Psoas muscle (tissue), 8 donors: ENCODE data around the gene UGGT1. TPM values are rescaled to one million over a fixed set of nuclear protein-coding genes. Genes with fewer than 3 reads are reported as not detected.
A peak's percentile ranks its signal among the peaks of the same experiment; 100 is the strongest.

ENCODE experiments used
- ATAC-seq, 4 donors: fragments of 200-7000 bp; cut with Tn5 transposase; one replicate each; pipeline ENCODE4 v1.9.1; 2020; ENCODE audit warnings: moderate library complexity in 3 of 4, mild to moderate bottlenecking in 2 of 4
- DNase-seq, 2 donors: peaks; one replicate each; pipeline ENCODE4 v3.0.0-alpha.2; 2020
- H3K27ac ChIP-seq: fragments of 200-600 bp; one replicate; pipeline ENCODE4 v1.8.0; 2022
- H3K27me3 ChIP-seq, 3 donors: fragments of 200-600 bp in 1 of 3; one replicate each; pipeline versions ENCODE4 v1.6.1 to v1.8.0; 2013 to 2022; ENCODE audit warnings: low read length in 2 of 3, mild to moderate bottlenecking in 2 of 3, moderate library complexity in 1 of 3; ENCODE audit not compliant: insufficient read depth in 3 of 3
- H3K36me3 ChIP-seq, 2 donors: fragments of 200-600 bp in 1 of 2; one replicate each; pipeline versions ENCODE4 v1.6.1 to v1.8.0; 2013 to 2022; ENCODE audit warnings: low read depth in 1 of 2, mild to moderate bottlenecking in 1 of 2, moderate library complexity in 1 of 2; ENCODE audit not compliant: insufficient read depth in 1 of 2
- H3K4me1 ChIP-seq: fragments of 200-600 bp; one replicate; pipeline ENCODE4 v1.8.0; 2022
- H3K4me3 ChIP-seq: fragments of 200-600 bp; one replicate; pipeline ENCODE4 v1.8.0; 2022; ENCODE audit warnings: mild to moderate bottlenecking
- H3K9me3 ChIP-seq: fragments of 200-600 bp; one replicate; pipeline ENCODE4 v1.8.0; 2022
- CTCF ChIP-seq: fragments of 200-600 bp; IDR thresholded peaks from one replicate; pipeline ENCODE4 v1.8.0; 2022; ENCODE audit warnings: antibody characterized with exemption
- WGBS, 3 donors: extraction: QIAGEN DNeasy Blood & Tissue Kit; methylation state at CpG; one replicate each; pipeline versions ENCODE4 v1.1.6 to v1.1.7; 2013; 5-methylcytosine and 5-hydroxymethylcytosine counted together
- intact Hi-C, 2 donors: fragments of 100-400 bp; cut with DNase I; formaldehyde crosslinking; loops; one replicate each; pipeline versions ENCODE4 v1.11.0 to v1.14.2; 2022
- polyA plus RNA-seq, 3 donors: library from polyadenylated mRNA; stranded (reverse); fragments of 200-250 nt; gene quantifications; one replicate each; pipeline ENCODE4 v1.2.3, GENCODE V29; 2013
- total RNA-seq, 4 donors: library from RNA; stranded (reverse); fragmentation: NEBNext Ultra II Directional in 2 of 4; extraction: Animal tissue kit (Norgen Biotek cat#: 25700) in 2 of 4; gene quantifications; one replicate each; pipeline versions ENCODE4 v1.2.1 to v1.2.4, GENCODE V29; 2021 to 2023
- donor health status: healthy with polysubstance abuse.
- donor health status: DM: no; HTN: no; CAD: no; lungs with moderate emphysema.
- donor health status: Bipolar disorder and iron deficiency.
- donor health status: healthy.
- donor health status: DM: yes; HTN: yes; CAD: no.
- donor health status: DM: no; HTN: no; CAD: no.
- donor health status: DM: no; HTN: no; CAD: no.
- donor health status: DM: yes; HTN: yes; CAD: no.

UGGT1 gene
- total and polyA plus RNA-seq, 7 donors, result 11.1 to 41.7 (median 32.1) TPM

DNA sequence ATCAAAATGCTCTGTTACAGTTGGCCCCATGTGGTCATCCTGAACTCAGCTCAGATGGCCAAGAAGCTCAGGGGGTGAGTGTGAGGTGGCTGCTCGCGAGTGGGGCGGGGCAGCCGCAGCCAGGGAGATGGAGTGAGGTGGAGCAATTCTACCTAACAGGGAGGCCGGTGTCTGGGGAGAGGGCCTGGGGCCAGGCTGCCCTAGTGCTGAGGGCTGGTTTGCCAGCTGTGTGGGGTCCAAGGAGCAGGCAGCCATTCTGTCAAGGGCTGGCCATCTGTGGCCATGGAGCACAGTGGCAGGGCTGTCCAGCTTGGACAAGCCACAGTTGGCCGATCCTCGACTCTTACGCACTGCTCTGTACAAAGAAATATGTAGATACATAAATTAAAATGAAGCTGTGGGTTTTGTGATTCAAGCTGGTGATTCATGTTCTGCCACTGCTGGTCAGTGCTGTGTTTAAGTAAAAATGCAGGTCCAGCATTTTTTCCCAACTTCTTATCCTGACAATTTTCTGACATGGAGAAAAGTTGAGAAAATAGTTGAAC, 145.6 kb downstream of the UGGT1 start:
- H3K9me3 ChIP-seq, result no peaks in the 10 kb centered on the region
- peak in 1 of 2 donors; percentile 42 for DNase-seq
- no peak overlapping the region for H3K4me3 ChIP-seq
- no peaks in the 10 kb centered on the region for H3K27me3 ChIP-seq
- H3K36me3 ChIP-seq, result no peaks in the 10 kb centered on the region
- intact Hi-C loops, result loop anchor here (2.0 to 10.0 kb wide), 2 partner anchors 56 to 172 kb away; no protein-coding TSS in a partner anchor
- no peak overlapping the region for H3K27ac ChIP-seq
- peaks cover 4% of the 10 kb centered on the region for H3K4me1 ChIP-seq
- TF ChIP-seq CTCF, result no peak
- WGBS, 3 donors, result 63 to 79% (median 71%) methylated on average over 8 of the region's 8 CpGs
- ATAC-seq, result no peak

- intact Hi-C loops, result loop anchor here (2.0 to 10.0 kb wide), 2 partner anchors 56 to 172 kb away; no protein-coding TSS in a partner anchor
- DNase-seq (peak in 1 of 2 donors; percentile 14), ATAC-seq (peak in 1 of 4 donors; percentile 19)
- Histone ChIP-seq H3K4me3 (no peak overlapping the region), H3K27me3 (no peaks in the 10 kb centered on the region), H3K36me3 (no peaks in the 10 kb centered on the region), H3K4me1 (peaks cover 4% of the 10 kb centered on the region), H3K9me3 (no peaks in the 10 kb centered on the region), H3K27ac (no peak overlapping the region)
- WGBS, 3 donors, result 33 to 51% (median 41%) methylated on average over 2 of the region's 2 CpGs
- TF ChIP-seq CTCF, result no peak
Observed at GRCh38 chr2:128237081-128237534, 146.1 kb downstream of the UGGT1 start.

DNA sequence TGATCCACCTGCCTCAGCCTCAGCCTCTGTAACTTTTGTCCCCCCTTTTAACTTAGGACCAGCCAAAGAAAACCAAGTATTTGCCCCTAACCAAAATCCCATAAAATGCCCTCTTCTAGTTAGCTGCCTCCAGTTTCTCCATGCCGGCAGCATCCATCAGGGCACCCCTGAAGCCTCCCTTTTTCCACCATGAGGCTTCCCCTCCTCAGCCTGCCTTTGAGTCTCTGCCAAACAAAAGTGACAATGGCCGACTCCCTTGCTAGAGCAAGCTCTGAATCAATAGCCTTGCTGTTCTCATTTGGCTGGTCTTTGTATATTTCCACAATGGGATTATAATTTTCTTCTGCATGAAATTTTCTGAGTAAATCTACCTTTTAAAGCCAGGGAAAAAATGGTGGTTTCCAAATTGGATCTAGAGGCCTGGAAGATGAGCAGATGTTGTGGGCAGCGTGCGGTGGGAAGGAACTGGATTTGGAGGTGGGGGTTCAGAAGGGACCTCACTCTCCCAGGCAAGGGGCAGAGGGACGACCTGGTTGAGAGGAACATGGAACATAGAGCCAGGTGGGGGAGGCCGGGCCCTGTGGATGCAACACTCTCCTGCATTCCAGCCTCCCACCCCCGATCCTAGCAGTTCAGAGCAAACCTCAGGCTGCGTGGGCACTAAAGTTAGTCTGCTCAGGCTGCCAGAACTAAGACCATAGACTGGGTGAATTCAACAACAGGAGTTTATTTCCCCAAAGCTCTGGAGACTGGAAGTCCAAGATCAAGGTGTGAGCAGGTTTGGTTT, 147.1 kb downstream of the UGGT1 start:
- intact Hi-C loops, result loop anchor here (2.0 to 10.0 kb wide), 2 partner anchors 57 to 173 kb away; no protein-coding TSS in a partner anchor
- no peaks in the 10 kb centered on the region for H3K4me1 ChIP-seq
- H3K9me3 ChIP-seq, result no peaks in the 10 kb centered on the region
- H3K27ac ChIP-seq, result no peak overlapping the region
- TF ChIP-seq CTCF, result no peak
- ATAC-seq (no peak), DNase-seq (peak in 1 of 2 donors; percentile 27)
- no peak overlapping the region for H3K4me3 ChIP-seq
- no peaks in the 10 kb centered on the region for H3K27me3 ChIP-seq
- WGBS, 3 donors, result 77 to 83% (median 79%) methylated on average over 8 of the region's 8 CpGs
- no peaks in the 10 kb centered on the region for H3K36me3 ChIP-seq

- no peak for TF ChIP-seq CTCF
- no peak overlapping the region for H3K4me3 ChIP-seq
- intact Hi-C loops, result no loop called here
- WGBS, 3 donors, result 72 to 77% (median 73%) methylated on average over 3 of the region's 3 CpGs
- no peaks in the 10 kb centered on the region for H3K36me3 ChIP-seq
- DNase-seq (no peak), ATAC-seq (no peak)
- H3K27me3 ChIP-seq, result no peaks in the 10 kb centered on the region
- H3K9me3 ChIP-seq, result no peaks in the 10 kb centered on the region
- H3K4me1 ChIP-seq, result no peaks in the 10 kb centered on the region
- no peak overlapping the region for H3K27ac ChIP-seq
Observed at GRCh38 chr2:128241896-128242295, 150.9 kb downstream of the UGGT1 start.

Other genes starting within 250 kb of the UGGT1 start
- 10 to 100 TPM; 33.6 to 49.8 (median 48.4) TPM for gene POLR2D, start 233.0 kb upstream of the UGGT1 start, total RNA-seq
- 10 to 100 TPM; 22.2 to 63.0 (median 48.0) TPM for gene POLR2D, start 233.0 kb upstream of the UGGT1 start, polyA plus RNA-seq
- 10 to 100 TPM in 3 of 4 donors, 1 to 10 TPM in 1; 6.7 to 14.7 (median 12.4) TPM for gene AMMECR1L, start 205.2 kb upstream of the UGGT1 start, total RNA-seq
- gene AMMECR1L, start 205.2 kb upstream of the UGGT1 start, polyA plus RNA-seq, result 10 to 100 TPM in 1 of 3 donors, 1 to 10 TPM in 2; 6.2 to 14.8 (median 8.3) TPM
- 10 to 100 TPM; 10.5 to 14.3 (median 13.2) TPM for gene SAP130, start 63.1 kb upstream of the UGGT1 start, total RNA-seq
- gene SAP130, start 63.1 kb upstream of the UGGT1 start, polyA plus RNA-seq, result 10 to 100 TPM in 1 of 3 donors, 1 to 10 TPM in 2; 6.3 to 10.1 (median 8.0) TPM
- 10 to 100 TPM; 29.3 to 68.7 (median 44.6) TPM for gene HS6ST1, start 227.7 kb downstream of the UGGT1 start, total RNA-seq
- gene HS6ST1, start 227.7 kb downstream of the UGGT1 start, polyA plus RNA-seq, result 10 to 100 TPM; 13.6 to 90.9 (median 20.0) TPM